Measurements from ENCODE around the gene MAPK9.

- TF ChIP-seq CTCF (IDR thresholded peaks at IDR 0.05 in 8 of 11, conservative IDR thresholded peaks at IDR 0.05 in 3 of 11) (no peak), POLR2A (IDR thresholded peaks at IDR 0.05) (no peak)
Observed at GRCh38 chr5:180323160-180323559, 31.3 kb upstream of the MAPK9 start.

Measured in spleen (tissue), 7 donors.